ENCODE results near the gene NLGN1. TPM values are rescaled to one million over a fixed set of nuclear protein-coding genes. Genes with fewer than 3 reads are reported as not detected.

Gene NLGN1
- total and polyA plus RNA-seq, 7 experiments from 2014 or later: not detected

GRCh38 chr3:173699353-173699752, 301.8 kb downstream of the NLGN1 start:
- POLR2A ChIA-PET: no interaction called here
- CTCF ChIA-PET: no interaction called here
- no peak overlapping the region for H3K4me3 Mint-ChIP-seq
- Histone ChIP-seq H3K27ac (ENCODE audit: low read depth, low read length) (no peak overlapping the region), H3K36me3 (ENCODE audit: control insufficient read depth in 2 of 3, insufficient read depth in 3 of 3, low read length in 3 of 3) (no peaks in the 10 kb centered on the region), H3K4me3 (ENCODE audit: low read length) (no peak overlapping the region), H3K27me3 (ENCODE audit: control insufficient read depth in 2 of 2, insufficient read depth in 2 of 2, low read length in 2 of 2) (no peaks in the 10 kb centered on the region), H3K9me3 (ENCODE audit: control insufficient read depth in 2 of 3, low read length in 3 of 3) (no peaks in the 10 kb centered on the region), H3K4me1 (ENCODE audit: control insufficient read depth in 2 of 2, insufficient read depth in 2 of 2, low read length in 2 of 2) (no peaks in the 10 kb centered on the region)
- no peaks in the 10 kb centered on the region for H3K4me1 Mint-ChIP-seq
- peaks cover 0 to 9% (median 5%) of the 10 kb centered on the region in 11 donors for H3K9me3 Mint-ChIP-seq
- DNase-seq: no peak
- no peak for ATAC-seq
- no peaks in the 10 kb centered on the region for H3K36me3 Mint-ChIP-seq
- no peak overlapping the region for H3K27ac Mint-ChIP-seq
- H3K27me3 Mint-ChIP-seq: no peaks in the 10 kb centered on the region
- intact Hi-C loops (cut with micrococcal nuclease): no loop called here

GRCh38 chr3:173700336-173700735, 302.8 kb downstream of the NLGN1 start:
- intact Hi-C loops (cut with micrococcal nuclease): no loop called here
- H3K27me3 Mint-ChIP-seq: no peaks in the 10 kb centered on the region
- no peaks in the 10 kb centered on the region for H3K4me1 Mint-ChIP-seq
- Histone ChIP-seq H3K9me3 (ENCODE audit: control insufficient read depth in 2 of 3, low read length in 3 of 3) (no peaks in the 10 kb centered on the region), H3K36me3 (ENCODE audit: control insufficient read depth in 2 of 3, insufficient read depth in 3 of 3, low read length in 3 of 3) (no peaks in the 10 kb centered on the region), H3K27ac (ENCODE audit: low read depth, low read length) (no peak overlapping the region), H3K27me3 (ENCODE audit: control insufficient read depth in 2 of 2, insufficient read depth in 2 of 2, low read length in 2 of 2) (no peaks in the 10 kb centered on the region), H3K4me3 (ENCODE audit: low read length) (no peak overlapping the region), H3K4me1 (ENCODE audit: control insufficient read depth in 2 of 2, insufficient read depth in 2 of 2, low read length in 2 of 2) (no peaks in the 10 kb centered on the region)
- ChIA-PET POLR2A (no interaction called here), CTCF (no interaction called here)
- ATAC-seq (no peak), DNase-seq (no peak)
- no peak overlapping the region for H3K4me3 Mint-ChIP-seq
- peaks cover 0 to 13% (median 5%) of the 10 kb centered on the region in 11 donors for H3K9me3 Mint-ChIP-seq
- no peak overlapping the region for H3K27ac Mint-ChIP-seq
- H3K36me3 Mint-ChIP-seq: no peaks in the 10 kb centered on the region

GRCh38 chr3:173702561-173702960, 305.0 kb downstream of the NLGN1 start:
- POLR2A ChIA-PET: no interaction called here

GRCh38 chr3:173703771-173704170, 306.2 kb downstream of the NLGN1 start:
- Mint-ChIP-seq H3K4me3 (no peak overlapping the region), H3K4me1 (no peaks in the 10 kb centered on the region), H3K27me3 (no peaks in the 10 kb centered on the region), H3K27ac (no peak overlapping the region), H3K9me3 (peaks cover 0 to 20% (median 4%) of the 10 kb centered on the region in 11 donors), H3K36me3 (no peaks in the 10 kb centered on the region)
- no peaks in the 10 kb centered on the region for H3K4me1 ChIP-seq (ENCODE audit: control insufficient read depth in 2 of 2, insufficient read depth in 2 of 2, low read length in 2 of 2)
- intact Hi-C loops (cut with micrococcal nuclease): no loop called here
- no peak for ATAC-seq
- no peak for DNase-seq
- POLR2A ChIA-PET: no interaction called here
- H3K4me3 ChIP-seq (ENCODE audit: low read length): no peak overlapping the region
- no peak overlapping the region for H3K27ac ChIP-seq (ENCODE audit: low read depth, low read length)
- no peaks in the 10 kb centered on the region for H3K9me3 ChIP-seq (ENCODE audit: control insufficient read depth in 2 of 3, low read length in 3 of 3)
- CTCF ChIA-PET: no interaction called here
- no peaks in the 10 kb centered on the region for H3K27me3 ChIP-seq (ENCODE audit: control insufficient read depth in 2 of 2, insufficient read depth in 2 of 2, low read length in 2 of 2)
- H3K36me3 ChIP-seq (ENCODE audit: control insufficient read depth in 2 of 3, insufficient read depth in 3 of 3, low read length in 3 of 3): no peaks in the 10 kb centered on the region

More at GRCh38 chr3:173702561-173702960, 305.0 kb downstream of the NLGN1 start:
- no peak overlapping the region for H3K27ac ChIP-seq (ENCODE audit: low read depth, low read length)
- H3K36me3 ChIP-seq (ENCODE audit: control insufficient read depth in 2 of 3, insufficient read depth in 3 of 3, low read length in 3 of 3): no peaks in the 10 kb centered on the region
- CTCF ChIA-PET: no interaction called here
- no peak overlapping the region for H3K4me3 ChIP-seq (ENCODE audit: low read length)
- no peaks in the 10 kb centered on the region for H3K4me1 Mint-ChIP-seq
- no peaks in the 10 kb centered on the region for H3K27me3 Mint-ChIP-seq
- peaks cover 0 to 20% (median 4%) of the 10 kb centered on the region in 11 donors for H3K9me3 Mint-ChIP-seq
- DNase-seq (no peak), ATAC-seq (no peak)
- H3K4me3 Mint-ChIP-seq: no peak overlapping the region
- no peak overlapping the region for H3K27ac Mint-ChIP-seq
- no peaks in the 10 kb centered on the region for H3K4me1 ChIP-seq (ENCODE audit: control insufficient read depth in 2 of 2, insufficient read depth in 2 of 2, low read length in 2 of 2)
- H3K36me3 Mint-ChIP-seq: no peaks in the 10 kb centered on the region
- H3K9me3 ChIP-seq (ENCODE audit: control insufficient read depth in 2 of 3, low read length in 3 of 3): no peaks in the 10 kb centered on the region
- no peaks in the 10 kb centered on the region for H3K27me3 ChIP-seq (ENCODE audit: control insufficient read depth in 2 of 2, insufficient read depth in 2 of 2, low read length in 2 of 2)
- intact Hi-C loops (cut with micrococcal nuclease): no loop called here

- no peak for ATAC-seq
- H3K27ac Mint-ChIP-seq: no peak overlapping the region
- H3K4me3 Mint-ChIP-seq: no peak overlapping the region
- no peaks in the 10 kb centered on the region for H3K4me1 Mint-ChIP-seq
- CTCF ChIA-PET: no interaction called here
- peaks cover 0 to 11% (median 0%) of the 10 kb centered on the region in 11 donors for H3K9me3 Mint-ChIP-seq
- Histone ChIP-seq H3K27me3 (ENCODE audit: control insufficient read depth in 2 of 2, insufficient read depth in 2 of 2, low read length in 2 of 2) (no peaks in the 10 kb centered on the region), H3K4me1 (ENCODE audit: control insufficient read depth in 2 of 2, insufficient read depth in 2 of 2, low read length in 2 of 2) (no peaks in the 10 kb centered on the region), H3K9me3 (ENCODE audit: control insufficient read depth in 2 of 3, low read length in 3 of 3) (no peaks in the 10 kb centered on the region), H3K36me3 (ENCODE audit: control insufficient read depth in 2 of 3, insufficient read depth in 3 of 3, low read length in 3 of 3) (no peaks in the 10 kb centered on the region), H3K4me3 (ENCODE audit: low read length) (no peak overlapping the region), H3K27ac (ENCODE audit: low read depth, low read length) (no peak overlapping the region)
- intact Hi-C loops (cut with micrococcal nuclease): no loop called here
- H3K36me3 Mint-ChIP-seq: no peaks in the 10 kb centered on the region
- POLR2A ChIA-PET: no interaction called here
- H3K27me3 Mint-ChIP-seq: no peaks in the 10 kb centered on the region
- DNase-seq: no peak
Observed at GRCh38 chr3:173706630-173707029, 309.1 kb downstream of the NLGN1 start.

- CTCF ChIA-PET: no interaction called here
- Histone ChIP-seq H3K4me3 (ENCODE audit: low read length) (no peak overlapping the region), H3K4me1 (ENCODE audit: control insufficient read depth in 2 of 2, insufficient read depth in 2 of 2, low read length in 2 of 2) (no peaks in the 10 kb centered on the region), H3K27ac (ENCODE audit: low read depth, low read length) (no peak overlapping the region), H3K9me3 (ENCODE audit: control insufficient read depth in 2 of 3, low read length in 3 of 3) (no peaks in the 10 kb centered on the region), H3K27me3 (ENCODE audit: control insufficient read depth in 2 of 2, insufficient read depth in 2 of 2, low read length in 2 of 2) (no peaks in the 10 kb centered on the region), H3K36me3 (ENCODE audit: control insufficient read depth in 2 of 3, insufficient read depth in 3 of 3, low read length in 3 of 3) (no peaks in the 10 kb centered on the region)
- DNase-seq (no peak), ATAC-seq (no peak)
- Mint-ChIP-seq H3K4me3 (no peak overlapping the region), H3K4me1 (no peaks in the 10 kb centered on the region), H3K9me3 (peaks cover 0 to 11% (median 0%) of the 10 kb centered on the region in 11 donors), H3K27ac (no peak overlapping the region), H3K36me3 (no peaks in the 10 kb centered on the region), H3K27me3 (no peaks in the 10 kb centered on the region)
- intact Hi-C loops (cut with micrococcal nuclease): no loop called here
- POLR2A ChIA-PET: no interaction called here
Observed at GRCh38 chr3:173708191-173708590, 310.6 kb downstream of the NLGN1 start.

GRCh38 chr3:173709026-173709425, 311.5 kb downstream of the NLGN1 start:
- Mint-ChIP-seq H3K9me3 (peaks cover 0 to 17% (median 0%) of the 10 kb centered on the region in 11 donors), H3K4me1 (no peaks in the 10 kb centered on the region), H3K27me3 (no peaks in the 10 kb centered on the region), H3K36me3 (no peaks in the 10 kb centered on the region), H3K27ac (no peak overlapping the region), H3K4me3 (no peak overlapping the region)
- Histone ChIP-seq H3K27ac (ENCODE audit: low read depth, low read length) (no peak overlapping the region), H3K27me3 (ENCODE audit: control insufficient read depth in 2 of 2, insufficient read depth in 2 of 2, low read length in 2 of 2) (no peaks in the 10 kb centered on the region), H3K9me3 (ENCODE audit: control insufficient read depth in 2 of 3, low read length in 3 of 3) (no peaks in the 10 kb centered on the region), H3K4me1 (ENCODE audit: control insufficient read depth in 2 of 2, insufficient read depth in 2 of 2, low read length in 2 of 2) (no peaks in the 10 kb centered on the region), H3K4me3 (ENCODE audit: low read length) (no peak overlapping the region), H3K36me3 (ENCODE audit: control insufficient read depth in 2 of 3, insufficient read depth in 3 of 3, low read length in 3 of 3) (no peaks in the 10 kb centered on the region)
- CTCF ChIA-PET: no interaction called here
- POLR2A ChIA-PET: no interaction called here
- intact Hi-C loops (cut with micrococcal nuclease): no loop called here
- DNase-seq (no peak), ATAC-seq (no peak)
